HL-60/S4 treated with phorbol 12-myristate 13-acetate at 8.2 ng/mL for 4 days and 3 days (cell line): Measurements from ENCODE around the gene HPCAL1.

Source experiments
- in situ Hi-C: fragments of 300-500 bp; cut with MboI; formaldehyde crosslinking; loops from 2 replicates; pipeline ENCODE4 v1.15.0; 2022; ENCODE audit warnings: low sequenced_read_pairs

Gene HPCAL1

GRCh38 chr2:10368491-10369231 is 66.0 kb downstream of the HPCAL1 start:
- in situ Hi-C loops: no loop called here

GRCh38 chr2:10369269-10370255 is 66.9 kb downstream of the HPCAL1 start:
- in situ Hi-C loops: no loop called here

- in situ Hi-C loops: no loop called here
Observed at GRCh38 chr2:10370390-10370789, 67.7 kb downstream of the HPCAL1 start.

DNA sequence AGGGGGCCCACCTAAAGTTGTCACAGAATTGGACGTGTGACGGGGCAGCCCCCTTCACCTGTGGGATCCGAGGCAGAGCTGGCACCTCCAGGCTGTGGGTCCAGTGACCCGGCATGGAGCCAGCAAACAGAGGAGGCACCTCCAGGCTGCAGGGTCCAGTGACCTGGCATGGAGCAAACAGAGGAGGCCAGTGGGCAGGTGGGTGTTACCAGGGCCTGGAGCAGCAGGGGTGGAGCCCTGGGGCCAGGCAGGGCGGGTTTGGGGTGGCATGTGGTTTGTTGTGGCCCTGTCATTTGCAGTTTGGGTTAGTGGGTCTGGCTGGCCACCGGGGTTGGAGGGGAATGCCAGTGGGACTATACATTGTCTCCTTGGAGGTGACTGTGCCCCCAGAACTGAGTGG is 68.2 kb downstream of the HPCAL1 start:
- in situ Hi-C loops: no loop called here

GRCh38 chr2:10371441-10372196 is 68.9 kb downstream of the HPCAL1 start:
- in situ Hi-C loops: no loop called here

GRCh38 chr2:10372203-10372861 is 69.6 kb downstream of the HPCAL1 start:
- in situ Hi-C loops: no loop called here

- in situ Hi-C loops: no loop called here
Observed at GRCh38 chr2:10372862-10373240, 70.1 kb downstream of the HPCAL1 start.

GRCh38 chr2:10373931-10374330 is 71.2 kb downstream of the HPCAL1 start:
- in situ Hi-C loops: no loop called here

DNA sequence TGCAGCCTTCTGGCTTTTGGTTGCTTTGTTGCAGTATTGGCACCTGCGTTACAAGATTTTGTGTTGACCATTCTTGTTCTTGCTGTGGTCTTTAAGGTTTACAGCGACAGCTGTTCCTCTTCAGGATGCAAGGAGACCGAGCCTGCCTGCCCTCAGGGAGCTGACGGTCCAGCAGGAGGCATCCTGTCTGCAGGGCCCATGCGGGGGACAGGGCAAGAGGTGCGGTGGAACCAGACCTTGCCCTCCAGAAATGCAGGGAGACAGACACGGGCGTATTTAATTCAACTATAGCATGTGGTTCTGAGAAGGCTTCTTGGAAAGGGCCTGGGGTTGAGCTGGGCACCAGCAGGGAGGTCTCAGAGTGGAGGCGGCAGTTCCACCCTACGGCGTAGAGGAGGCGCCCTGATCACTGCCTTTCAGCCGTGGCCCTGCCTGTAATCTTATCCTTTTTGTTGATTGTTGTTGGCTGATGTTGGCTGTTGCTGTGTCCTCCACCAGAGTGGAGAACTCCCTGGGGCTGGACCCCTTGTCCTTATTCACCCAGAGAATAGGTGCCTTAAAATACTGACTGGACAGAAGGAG is 71.7 kb downstream of the HPCAL1 start:
- in situ Hi-C loops: no loop called here

GRCh38 chr2:10375570-10376281 is 73.0 kb downstream of the HPCAL1 start:
- in situ Hi-C loops: no loop called here

GRCh38 chr2:10377052-10377746 is 74.5 kb downstream of the HPCAL1 start:
- in situ Hi-C loops: no loop called here

GRCh38 chr2:10377747-10378085 is 75.0 kb downstream of the HPCAL1 start:
- in situ Hi-C loops: no loop called here

GRCh38 chr2:10378189-10378588 is 75.5 kb downstream of the HPCAL1 start:
- in situ Hi-C loops: no loop called here

DNA sequence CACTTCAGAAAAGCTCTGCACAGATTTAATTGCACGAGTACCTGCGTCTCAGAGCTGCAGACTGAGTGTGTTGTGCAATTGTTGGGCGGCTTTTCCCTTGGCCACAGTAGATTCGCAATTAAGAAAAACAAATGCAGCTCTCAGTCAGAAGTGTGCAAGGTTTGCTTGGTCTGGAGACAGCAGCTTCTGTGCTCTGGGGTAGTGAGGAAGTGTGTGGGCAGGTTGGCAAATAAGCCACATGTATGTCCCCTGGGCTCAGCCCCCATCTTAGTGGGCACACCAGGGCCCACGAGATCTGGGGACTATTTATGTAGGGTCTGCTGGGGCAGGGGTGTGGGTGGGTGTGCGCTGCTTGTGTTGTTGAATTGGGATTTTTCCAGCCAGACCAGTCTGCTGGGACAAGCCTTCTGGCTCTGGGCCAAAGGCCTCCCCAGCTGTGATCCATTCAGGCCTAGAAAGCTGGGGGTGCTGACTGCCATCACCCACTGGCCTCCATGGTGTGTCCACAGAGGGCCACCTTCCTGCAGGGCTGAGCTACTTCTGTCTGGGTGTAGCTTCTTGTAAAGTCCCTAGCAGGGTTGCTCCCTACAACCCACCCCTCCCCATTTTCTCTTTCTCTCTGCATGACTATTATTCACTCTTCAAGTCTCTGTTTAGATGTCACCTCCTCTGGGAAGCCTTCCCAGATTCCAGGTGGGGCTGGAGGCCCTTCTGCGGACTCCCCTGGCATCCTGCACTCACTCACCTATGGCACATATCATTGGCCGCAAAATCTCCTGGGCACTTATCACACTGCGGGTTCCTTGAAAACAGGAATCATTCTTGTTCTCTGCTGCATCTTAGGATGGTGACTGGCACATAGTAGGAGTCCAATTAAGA is 77.6 kb downstream of the HPCAL1 start:
- in situ Hi-C loops: no loop called here

GRCh38 chr2:10381997-10382353 is 79.3 kb downstream of the HPCAL1 start:
- in situ Hi-C loops: no loop called here

- in situ Hi-C loops: no loop called here
Observed at GRCh38 chr2:10382354-10383061, 79.8 kb downstream of the HPCAL1 start.

DNA sequence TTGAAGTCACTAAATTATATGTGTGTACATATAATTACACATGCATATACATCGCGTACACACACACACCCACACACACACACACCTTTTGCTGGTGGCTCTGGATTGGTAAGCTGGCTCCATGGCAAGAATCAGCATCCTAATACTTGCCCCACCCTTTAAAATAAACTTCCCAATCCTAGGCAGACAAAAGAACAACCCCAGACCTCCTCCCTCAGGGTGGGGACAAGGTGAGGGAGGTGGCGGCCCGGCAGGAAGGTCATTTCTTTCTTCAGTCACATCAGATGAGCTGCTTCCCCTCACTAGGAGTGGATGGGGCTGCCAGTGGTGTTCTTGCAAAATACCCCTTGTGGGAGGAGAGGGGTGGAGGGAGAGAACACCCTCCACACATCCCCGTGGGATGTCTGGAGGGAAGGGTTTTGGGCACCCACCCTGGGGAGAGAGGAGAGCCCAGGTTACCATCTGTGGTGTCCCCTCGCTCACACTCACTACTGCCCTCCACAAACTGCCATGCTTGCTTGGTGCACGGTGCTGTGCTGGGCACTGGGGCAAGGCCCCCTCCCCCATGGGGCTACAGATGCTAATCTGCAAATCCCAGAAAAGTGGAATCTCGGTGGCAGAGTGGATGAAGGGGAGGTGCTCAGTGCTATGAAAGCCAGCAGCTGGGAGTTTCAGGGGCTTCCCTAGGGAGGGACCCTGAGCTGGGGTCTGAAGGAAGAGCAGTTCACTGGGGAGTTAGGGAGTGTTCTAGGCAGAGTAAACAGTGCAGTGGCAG is 81.4 kb downstream of the HPCAL1 start:
- in situ Hi-C loops: no loop called here
